Breast epithelium (tissue), 3 donors: Measurements from ENCODE around the gene MRPS2.

ENCODE experiments used
- POLR2A ChIP-seq: fragments of 450-650 bp; IDR thresholded peaks from one replicate; pipeline ENCODE4 v1.6.1; 2016; ENCODE audit warnings: antibody characterized with exemption, mild to moderate bottlenecking, moderate library complexity
- POLR2AphosphoS5 ChIP-seq, 3 donors: sonication (generic); formaldehyde crosslinking; IDR thresholded peaks; one replicate each; pipeline ENCODE4 v1.6.1; 2017; ENCODE audit warnings: antibody characterized with exemption in 3 of 3
- TF ChIP-seq, protein P1 (sequence below), 3 donors: fragments of 450-650 bp; IDR thresholded peaks; one replicate each; pipeline ENCODE4 v1.5.1; 2016 to 2017; ENCODE audit warnings: antibody characterized with exemption in 3 of 3, mild to moderate bottlenecking in 3 of 3, moderate library complexity in 3 of 3

- TF ChIP-seq, protein P1, sequence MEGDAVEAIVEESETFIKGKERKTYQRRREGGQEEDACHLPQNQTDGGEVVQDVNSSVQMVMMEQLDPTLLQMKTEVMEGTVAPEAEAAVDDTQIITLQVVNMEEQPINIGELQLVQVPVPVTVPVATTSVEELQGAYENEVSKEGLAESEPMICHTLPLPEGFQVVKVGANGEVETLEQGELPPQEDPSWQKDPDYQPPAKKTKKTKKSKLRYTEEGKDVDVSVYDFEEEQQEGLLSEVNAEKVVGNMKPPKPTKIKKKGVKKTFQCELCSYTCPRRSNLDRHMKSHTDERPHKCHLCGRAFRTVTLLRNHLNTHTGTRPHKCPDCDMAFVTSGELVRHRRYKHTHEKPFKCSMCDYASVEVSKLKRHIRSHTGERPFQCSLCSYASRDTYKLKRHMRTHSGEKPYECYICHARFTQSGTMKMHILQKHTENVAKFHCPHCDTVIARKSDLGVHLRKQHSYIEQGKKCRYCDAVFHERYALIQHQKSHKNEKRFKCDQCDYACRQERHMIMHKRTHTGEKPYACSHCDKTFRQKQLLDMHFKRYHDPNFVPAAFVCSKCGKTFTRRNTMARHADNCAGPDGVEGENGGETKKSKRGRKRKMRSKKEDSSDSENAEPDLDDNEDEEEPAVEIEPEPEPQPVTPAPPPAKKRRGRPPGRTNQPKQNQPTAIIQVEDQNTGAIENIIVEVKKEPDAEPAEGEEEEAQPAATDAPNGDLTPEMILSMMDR (IDR thresholded peaks at IDR 0.05), result no peak
- TF ChIP-seq POLR2AphosphoS5 (IDR thresholded peaks at IDR 0.05) (no peak), POLR2A (no peak)
Measured at GRCh38 chr9:135479469-135480052, 20.9 kb upstream of the MRPS2 start, which contains the start of gene PPP1R26.
